BJ (cell line): Measurements from ENCODE around the gene FBXO21. TPM values are rescaled to one million over a fixed set of nuclear protein-coding genes. Genes with fewer than 3 reads are reported as not detected.
"Not testable (repeated sequence)": the region's sequence is repeated elsewhere in the genome, so short reads cannot be mapped to it uniquely, and the experiment has no call there.

Experiments used
- CTCF ChIA-PET: fragments of 350-600 bp; formaldehyde crosslinking; extraction: SDS; loops from one replicate; lab custom pipeline; 2021; ENCODE audit warnings: antibody characterized with exemption, inconsistent platforms; lab: Yijun Ruan, JAX
- POLR2A ChIA-PET: fragments of 300-600 bp; sonication (Branson Sonifier 250); formaldehyde crosslinking; extraction: SDS; loops from one replicate; lab custom pipeline; 2021; ENCODE audit warnings: antibody characterized with exemption; lab: Charles Lee
- DNase-seq: peaks from one replicate; pipeline ENCODE4 v3.0.0-alpha.2; 2011; ENCODE audit warnings: low read depth
- H3K27me3 ChIP-seq: 2 replicates; pipeline ENCODE4 v1.6.0; 2011; ENCODE audit warnings: low read length; ENCODE audit not compliant: control insufficient read depth, insufficient read depth
- H3K36me3 ChIP-seq: 2 replicates; pipeline ENCODE4 v1.5.1; 2011; ENCODE audit warnings: low read length; ENCODE audit not compliant: control insufficient read depth, insufficient read depth
- H3K4me3 ChIP-seq: 2 replicates; pipeline ENCODE4 v1.5.1; 2011; ENCODE audit warnings: low read depth, mild to moderate bottlenecking, control low read depth, low read length
- polyA plus RNA-seq: library from polyadenylated mRNA; depleted of rRNA; stranded (reverse); fragments of >200 nt; gene quantifications from 2 replicates; pipeline ENCODE4 v1.2.3, GENCODE V29; 2011
- TF ChIP-seq, protein P1 (sequence below): IDR thresholded peaks from 2 replicates; pipeline ENCODE4 v1.5.1; 2011; ENCODE audit warnings: low read depth, mild to moderate bottlenecking, control low read depth, inconsistent platforms, low read length, moderate library complexity; ENCODE audit not compliant: insufficient read depth

Gene FBXO21
- polyA plus RNA-seq, 1 experiment, result 28.9 TPM

DNA sequence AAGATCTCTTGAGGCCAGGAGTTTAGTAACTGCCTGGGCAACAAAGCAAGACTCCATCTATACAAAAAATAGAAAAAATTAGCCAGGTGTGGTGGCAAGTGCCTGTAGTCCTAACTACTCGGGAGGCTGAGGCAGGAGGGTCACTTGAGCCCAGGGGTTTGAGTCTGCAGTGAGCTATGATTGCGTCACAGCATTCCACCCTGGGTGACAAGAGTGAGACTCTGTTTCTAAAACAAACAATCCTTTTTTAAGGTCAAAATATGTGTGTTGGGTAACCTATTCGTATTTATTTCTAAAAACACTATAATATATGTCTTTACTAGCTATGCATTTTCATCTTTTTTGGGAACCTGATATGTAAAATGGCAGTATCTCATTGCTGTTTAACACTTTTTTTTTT lies 7.4 kb downstream of the FBXO21 start:
- CTCF ChIA-PET, result interaction anchor here (0.6 to 1.4 kb wide), 3 partner anchors 28 to 1688 kb away, joined by 3 to 4 read pairs (median 3); no protein-coding TSS in a partner anchor
- POLR2A ChIA-PET, result no interaction called here
- Histone ChIP-seq H3K27me3 (no peaks in the 10 kb centered on the region), H3K4me3 (no peak overlapping the region), H3K36me3 (peaks cover 4% of the 10 kb centered on the region)
- no peak for DNase-seq
- TF ChIP-seq, protein P1, sequence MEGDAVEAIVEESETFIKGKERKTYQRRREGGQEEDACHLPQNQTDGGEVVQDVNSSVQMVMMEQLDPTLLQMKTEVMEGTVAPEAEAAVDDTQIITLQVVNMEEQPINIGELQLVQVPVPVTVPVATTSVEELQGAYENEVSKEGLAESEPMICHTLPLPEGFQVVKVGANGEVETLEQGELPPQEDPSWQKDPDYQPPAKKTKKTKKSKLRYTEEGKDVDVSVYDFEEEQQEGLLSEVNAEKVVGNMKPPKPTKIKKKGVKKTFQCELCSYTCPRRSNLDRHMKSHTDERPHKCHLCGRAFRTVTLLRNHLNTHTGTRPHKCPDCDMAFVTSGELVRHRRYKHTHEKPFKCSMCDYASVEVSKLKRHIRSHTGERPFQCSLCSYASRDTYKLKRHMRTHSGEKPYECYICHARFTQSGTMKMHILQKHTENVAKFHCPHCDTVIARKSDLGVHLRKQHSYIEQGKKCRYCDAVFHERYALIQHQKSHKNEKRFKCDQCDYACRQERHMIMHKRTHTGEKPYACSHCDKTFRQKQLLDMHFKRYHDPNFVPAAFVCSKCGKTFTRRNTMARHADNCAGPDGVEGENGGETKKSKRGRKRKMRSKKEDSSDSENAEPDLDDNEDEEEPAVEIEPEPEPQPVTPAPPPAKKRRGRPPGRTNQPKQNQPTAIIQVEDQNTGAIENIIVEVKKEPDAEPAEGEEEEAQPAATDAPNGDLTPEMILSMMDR, result no peak

DNA sequence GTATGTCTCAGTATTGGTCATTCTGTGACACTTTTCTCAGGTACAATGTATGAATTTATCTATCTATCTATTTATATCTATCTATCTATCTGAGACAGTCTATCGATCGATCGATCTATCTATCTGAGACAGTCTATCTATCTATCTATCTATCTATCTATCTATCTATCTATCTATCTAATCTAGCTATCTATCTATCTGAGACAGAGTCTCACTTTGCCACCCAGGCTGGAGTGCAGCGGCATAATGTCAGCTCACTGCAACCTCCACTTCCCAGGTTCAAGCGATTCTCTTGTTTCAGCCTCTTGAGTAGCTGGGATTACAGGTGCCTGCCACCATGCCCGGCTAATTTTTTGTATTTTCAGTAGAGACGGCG lies 8.8 kb downstream of the FBXO21 start:
- CTCF ChIA-PET, result interaction anchor here (1.6 kb wide), 1 partner anchor 18 kb away, joined by 3 read pairs; no protein-coding TSS in a partner anchor
- H3K36me3 ChIP-seq, H3K4me3 ChIP-seq, H3K27me3 ChIP-seq, POLR2A ChIA-PET, DNase-seq: not testable (repeated sequence)

DNA sequence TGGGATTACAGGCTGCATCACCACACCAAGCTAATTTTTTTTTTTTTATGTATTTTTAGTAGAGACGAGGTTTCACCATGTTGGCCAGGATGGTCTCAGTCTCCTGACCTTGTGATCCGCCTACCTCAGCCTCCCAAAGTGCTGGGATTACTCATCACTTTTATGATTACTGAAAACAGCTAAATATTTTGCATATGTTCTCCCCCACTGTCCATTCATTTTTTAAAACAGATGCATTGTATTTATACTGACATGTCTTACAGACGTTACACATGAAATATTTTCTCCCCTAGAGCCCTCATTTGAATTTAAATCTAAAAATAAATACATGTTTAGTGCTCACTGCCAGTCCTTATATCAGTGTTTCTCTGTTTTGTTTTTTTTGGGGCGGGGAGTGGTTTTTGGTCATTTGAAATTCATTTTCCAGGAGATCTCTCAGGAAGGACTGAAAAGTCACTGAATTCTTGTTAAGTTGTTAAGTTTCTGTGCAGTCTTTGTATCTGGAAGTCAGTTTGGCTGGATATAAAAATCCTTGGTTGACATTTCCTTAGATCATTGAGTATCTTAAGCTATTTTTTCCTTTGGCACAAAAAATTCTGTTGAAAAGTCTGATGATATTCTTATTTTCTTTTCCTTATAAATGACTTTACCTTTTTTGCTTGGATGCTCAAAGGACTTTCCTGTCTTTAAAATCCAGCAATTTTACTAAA lies 9.4 kb downstream of the FBXO21 start:
- DNase-seq, result no peak
- Histone ChIP-seq H3K36me3 (peaks cover 4% of the 10 kb centered on the region), H3K4me3 (no peak overlapping the region), H3K27me3 (no peaks in the 10 kb centered on the region)
- POLR2A ChIA-PET, result no interaction called here
- CTCF ChIA-PET, result interaction anchor here (1.6 kb wide), 1 partner anchor 17 kb away, joined by 3 read pairs; no protein-coding TSS in a partner anchor
- TF ChIP-seq, protein P1, result no peak

DNA sequence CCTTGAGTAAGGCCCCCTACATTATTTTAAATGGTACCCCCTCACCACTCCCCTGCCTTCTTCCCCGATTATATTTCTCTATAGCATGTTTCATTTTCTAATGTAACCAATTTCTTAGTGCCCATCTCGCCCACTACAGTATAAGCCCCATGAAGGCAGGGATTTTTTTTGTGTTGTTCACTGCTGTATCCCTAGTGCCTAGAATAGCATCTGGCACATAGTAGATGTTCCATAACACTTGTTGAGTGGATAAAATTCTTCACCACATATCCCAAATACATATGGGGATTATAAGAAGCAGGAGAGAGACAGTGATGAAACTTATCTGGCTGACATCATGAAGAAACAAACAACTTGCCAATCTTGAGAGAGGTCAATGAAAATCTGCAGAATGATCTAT lies 11.5 kb downstream of the FBXO21 start:
- Histone ChIP-seq H3K36me3 (peaks cover 8% of the 10 kb centered on the region), H3K27me3 (no peaks in the 10 kb centered on the region), H3K4me3 (no peak overlapping the region)
- CTCF ChIA-PET, result no interaction called here
- POLR2A ChIA-PET, result no interaction called here
- no peak for DNase-seq
- TF ChIP-seq, protein P1, result no peak

DNA sequence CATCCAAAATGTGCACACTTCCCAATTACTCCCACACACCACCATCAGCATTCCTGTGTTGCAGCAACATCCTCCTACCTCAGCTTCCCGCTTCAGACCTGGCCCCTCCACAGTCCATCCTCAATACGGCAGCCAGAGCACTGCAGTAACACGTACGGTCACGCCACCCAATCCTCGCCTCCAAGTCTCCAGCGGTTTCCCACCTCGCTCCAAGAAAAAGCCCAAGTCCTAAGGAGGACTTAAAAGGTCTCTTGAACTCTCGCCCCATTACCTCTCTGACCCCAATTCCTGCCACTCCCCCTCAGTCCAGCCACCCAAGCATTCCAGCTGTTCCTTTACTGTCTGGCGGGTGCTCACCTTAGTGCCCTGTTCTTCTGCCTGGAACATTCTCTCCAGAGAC lies 12.0 kb downstream of the FBXO21 start:
- TF ChIP-seq, protein P1, result no peak
- ChIA-PET POLR2A (no interaction called here), CTCF (no interaction called here)
- no peak for DNase-seq
- Histone ChIP-seq H3K4me3 (no peak overlapping the region), H3K27me3 (no peaks in the 10 kb centered on the region), H3K36me3 (peaks cover 8% of the 10 kb centered on the region)

DNA sequence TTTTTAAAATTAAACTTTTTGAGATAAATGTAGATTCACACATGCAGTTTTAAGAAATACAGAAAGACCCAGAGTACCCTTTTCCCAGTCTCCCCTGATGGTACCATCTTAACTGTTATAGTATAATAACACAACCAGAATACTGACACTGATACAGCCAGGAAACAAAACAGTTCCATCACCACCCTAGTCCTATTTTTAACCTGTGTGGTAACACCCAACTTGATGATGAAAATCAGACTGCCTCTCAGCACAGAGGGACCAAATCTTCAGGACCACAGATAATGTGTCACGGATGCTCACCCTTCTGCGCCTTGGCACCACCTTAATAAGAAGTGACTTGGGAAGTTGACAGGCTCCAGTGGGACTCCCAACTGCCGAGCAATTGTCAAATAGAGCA lies 18.1 kb downstream of the FBXO21 start:
- CTCF ChIA-PET, result interaction anchor here (1.3 kb wide), 1 partner anchor 17 kb away, joined by 4 read pairs; no protein-coding TSS in a partner anchor

More for the DNA sequence above, 18.1 kb downstream of the FBXO21 start:
- peaks cover 14% of the 10 kb centered on the region for H3K36me3 ChIP-seq
- no peak overlapping the region for H3K4me3 ChIP-seq
- no peaks in the 10 kb centered on the region for H3K27me3 ChIP-seq
- POLR2A ChIA-PET, result no interaction called here
- TF ChIP-seq, protein P1, result no peak
- no peak for DNase-seq
